ENCODE results near the gene ST3GAL6. TPM values are rescaled to one million over a fixed set of nuclear protein-coding genes. Genes with fewer than 3 reads are reported as not detected.
A peak's percentile ranks its signal among the peaks of the same experiment; 100 is the strongest.

The ST3GAL6 gene
- total and polyA plus RNA-seq, 2 of the 13 experiments (the other 11 are each of a cell fraction or from before 2014, with no cell fraction given): 17.5 to 23.2 TPM

- peak; percentile 90 for TF ChIP-seq TFAP4 (IDR thresholded peaks at IDR 0.05; ENCODE audit: borderline replicate concordance, low read depth)
- no peak for TF ChIP-seq ZFP90 (CRISPR knock-in tag; IDR thresholded peaks at IDR 0.05; ENCODE audit: borderline replicate concordance)
- peak; percentile 70; the same call in 1 of the 2 replicates for TF ChIP-seq SKIL (CRISPR knock-in tag; IDR thresholded peaks at IDR 0.05; ENCODE audit: borderline replicate concordance)
- TF ChIP-seq ATF1 (CRISPR knock-in tag; IDR thresholded peaks at IDR 0.05): peak; percentile 73
- TF ChIP-seq SALL1 (CRISPR knock-in tag; IDR thresholded peaks at IDR 0.05): peak; percentile 96
- TF ChIP-seq PRDM10 (CRISPR knock-in tag; IDR thresholded peaks at IDR 0.05; ENCODE audit: low read depth): peak; percentile 66; the same call in 1 of the 2 replicates
- TF ChIP-seq KMT2A (CRISPR knock-in tag; IDR thresholded peaks at IDR 0.05): peak; percentile 69; the same call in 1 of the 2 replicates
- TF ChIP-seq AHR (CRISPR knock-in tag; IDR thresholded peaks at IDR 0.05): no peak
- no peak for TF ChIP-seq NFIB (CRISPR knock-in tag; IDR thresholded peaks at IDR 0.05; ENCODE audit: borderline replicate concordance)
- TF ChIP-seq SKI (IDR thresholded peaks at IDR 0.05; ENCODE audit: partially characterized antibody): peak; percentile 68
- no peak for TF ChIP-seq GABPA (IDR thresholded peaks at IDR 0.05; ENCODE audit: low read depth, low read length)
- 0 out of 2 replicates have a peak, but pooled peaks have one; percentile 21 for TF ChIP-seq GABPA (CRISPR knock-in tag; IDR thresholded peaks at IDR 0.05; ENCODE audit: low read depth)
- TF ChIP-seq ZSCAN9 (CRISPR knock-in tag; IDR thresholded peaks at IDR 0.05; ENCODE audit: borderline replicate concordance): peak; percentile 85
- 0 out of 2 replicates have a peak, but pooled peaks have one; percentile 41 for TF ChIP-seq ZHX1 (CRISPR knock-in tag; IDR thresholded peaks at IDR 0.05; ENCODE audit: low read depth)
- TF ChIP-seq GATAD2A (CRISPR knock-in tag; IDR thresholded peaks at IDR 0.05): peak; percentile 96
- TF ChIP-seq ISL2 (CRISPR knock-in tag; IDR thresholded peaks at IDR 0.05): peak; percentile 88
- TF ChIP-seq CBFB (CRISPR knock-in tag; IDR thresholded peaks at IDR 0.05): peak; percentile 72; the same call in 1 of the 2 replicates
- TF ChIP-seq ZNF446 (CRISPR knock-in tag; IDR thresholded peaks at IDR 0.05): no peak
- no peak for TF ChIP-seq NFYC (CRISPR knock-in tag; IDR thresholded peaks at IDR 0.05)
- TF ChIP-seq KDM6A (CRISPR knock-in tag; IDR thresholded peaks at IDR 0.05; ENCODE audit: low read depth): peak; percentile 53; the same call in 1 of the 2 replicates
- peak; percentile 92 for TF ChIP-seq SMAD3 (CRISPR knock-in tag; IDR thresholded peaks at IDR 0.05)
- peak; percentile 90 for TF ChIP-seq TEAD3 (CRISPR knock-in tag; optimal IDR thresholded peaks at IDR 0.05; ENCODE audit: borderline replicate concordance)
Observed at GRCh38 chr3:98778852-98779413, 15.8 kb downstream of the ST3GAL6 start (continued).
